ENCODE results near the gene E2F4.

The E2F4 gene

DNA sequence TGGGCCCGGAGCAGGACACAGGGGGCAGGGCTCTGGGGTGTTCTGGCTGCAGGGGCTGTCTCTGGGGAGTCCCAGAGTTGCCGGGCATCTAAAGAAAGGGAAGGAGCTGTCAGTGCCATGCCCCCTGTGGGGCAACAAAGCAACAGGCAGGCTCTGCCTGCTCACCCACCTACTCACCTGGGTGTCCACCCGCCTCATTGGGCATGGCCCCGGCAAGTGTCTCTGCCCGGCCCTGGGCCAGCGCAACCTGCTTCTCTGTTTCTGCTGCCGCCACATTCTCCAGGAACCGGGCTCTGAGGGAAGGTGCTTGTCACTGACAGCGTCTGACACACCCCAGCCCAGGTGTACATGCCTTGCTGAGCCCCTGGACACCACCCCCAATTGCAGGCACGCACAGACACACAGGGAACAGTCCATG is 42.2 kb downstream of the E2F4 start:
- H3K4me1 Mint-ChIP-seq (ENCODE audit: low read depth) = peaks cover 14% of the 10 kb centered on the region
- H3K9me3 Mint-ChIP-seq = no peaks in the 10 kb centered on the region
- no peak overlapping the region for H3K27ac Mint-ChIP-seq
- H3K27me3 Mint-ChIP-seq (ENCODE audit: low read depth) = no peaks in the 10 kb centered on the region
- peaks cover 40% of the 10 kb centered on the region for H3K36me3 Mint-ChIP-seq (ENCODE audit: low read depth)
- no peak overlapping the region for H3K4me3 Mint-ChIP-seq

DNA sequence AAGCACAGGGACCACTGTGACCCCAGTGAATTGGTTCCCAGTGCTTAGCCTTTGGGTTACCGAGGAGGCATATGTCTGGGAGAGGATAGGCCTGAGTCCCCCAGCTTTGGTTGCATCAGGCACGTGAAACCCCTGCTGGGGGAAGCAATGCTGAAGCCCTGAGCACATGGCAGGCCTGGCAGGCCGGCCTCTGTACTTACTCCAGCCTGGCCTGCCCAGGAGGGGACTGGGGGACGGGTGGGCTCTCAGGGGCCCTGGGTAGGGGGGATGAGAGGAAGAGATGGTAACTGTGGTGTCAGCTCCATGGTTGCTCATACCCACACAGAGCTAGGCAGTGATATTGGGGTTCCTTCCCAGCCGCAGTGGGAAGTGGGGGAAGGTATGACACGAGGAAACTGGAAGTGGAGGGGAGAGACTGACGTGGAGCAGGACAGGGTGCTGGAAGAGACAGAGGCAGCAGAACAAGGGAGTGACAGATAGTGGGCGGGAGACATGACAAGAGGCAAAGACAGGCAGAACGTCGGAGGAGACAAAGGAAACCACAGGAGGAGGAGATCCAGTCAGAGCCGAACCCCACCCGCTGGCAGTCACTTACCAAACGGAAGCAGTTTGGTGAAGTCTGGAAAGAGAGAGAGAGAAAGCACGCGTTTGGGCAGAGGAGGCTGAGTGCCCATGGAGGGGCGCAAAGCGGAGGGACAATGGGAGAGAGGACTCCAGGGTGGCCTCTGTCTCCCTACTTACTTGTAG is 44.0 kb downstream of the E2F4 start:
- peak overlapping the region; percentile 58 for H3K4me3 Mint-ChIP-seq

DNA sequence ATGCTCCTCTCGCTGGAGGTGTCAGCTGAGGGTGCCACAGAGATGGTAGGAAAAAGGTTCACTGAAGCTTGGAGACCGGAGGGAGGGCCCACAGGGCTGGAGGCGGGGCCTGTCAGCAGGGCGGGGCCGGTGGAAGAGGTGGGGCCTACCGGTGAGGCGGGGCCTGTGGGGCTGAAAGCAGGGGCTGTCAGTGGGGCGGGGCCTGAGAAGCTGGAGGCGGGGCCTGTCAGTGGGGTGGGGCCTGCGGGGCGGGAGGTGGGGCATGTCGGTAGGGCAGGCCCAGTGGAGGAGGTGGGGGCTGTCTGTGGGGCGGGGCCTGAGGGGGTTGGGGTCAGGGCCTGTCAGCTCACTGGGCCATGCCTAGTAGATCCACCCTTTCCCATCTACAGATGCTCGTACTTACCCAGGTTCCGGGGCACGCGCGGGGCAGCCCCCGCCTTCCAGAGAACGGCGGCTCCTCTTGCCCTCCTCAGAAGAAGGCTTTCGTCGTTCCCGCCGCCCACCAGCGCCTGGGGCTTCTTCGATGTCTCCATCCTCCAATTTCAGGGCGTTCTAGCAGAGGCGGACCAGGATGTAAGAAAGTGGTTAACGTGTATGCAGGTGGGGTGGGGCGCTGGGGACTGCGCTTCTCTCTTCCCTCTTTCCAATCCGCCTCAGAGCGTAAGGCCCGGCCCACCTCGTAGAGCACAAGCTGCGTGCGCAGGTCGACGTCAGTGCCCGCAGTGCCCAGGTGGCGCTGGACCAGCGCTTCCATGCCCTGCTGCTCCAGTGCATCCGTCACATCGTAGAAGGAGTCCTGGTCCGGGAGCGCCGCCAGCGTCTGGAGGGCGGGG is 44.8 kb downstream of the E2F4 start:
- peaks cover 28% of the 10 kb centered on the region for H3K36me3 Mint-ChIP-seq (ENCODE audit: low read depth)
- peak overlapping the region; percentile 58 for H3K4me3 Mint-ChIP-seq
- H3K27me3 Mint-ChIP-seq (ENCODE audit: low read depth) = no peaks in the 10 kb centered on the region
- H3K4me1 Mint-ChIP-seq (ENCODE audit: low read depth) = peaks cover 23% of the 10 kb centered on the region
- H3K9me3 Mint-ChIP-seq = no peaks in the 10 kb centered on the region
- H3K27ac Mint-ChIP-seq = peak overlapping the region; percentile 83

More for the DNA sequence above, 44.0 kb downstream of the E2F4 start:
- Mint-ChIP-seq H3K4me1 (ENCODE audit: low read depth) (peaks cover 18% of the 10 kb centered on the region), H3K27ac (peak overlapping the region; percentile 83), H3K36me3 (ENCODE audit: low read depth) (peaks cover 30% of the 10 kb centered on the region), H3K9me3 (no peaks in the 10 kb centered on the region), H3K27me3 (ENCODE audit: low read depth) (no peaks in the 10 kb centered on the region)

DNA sequence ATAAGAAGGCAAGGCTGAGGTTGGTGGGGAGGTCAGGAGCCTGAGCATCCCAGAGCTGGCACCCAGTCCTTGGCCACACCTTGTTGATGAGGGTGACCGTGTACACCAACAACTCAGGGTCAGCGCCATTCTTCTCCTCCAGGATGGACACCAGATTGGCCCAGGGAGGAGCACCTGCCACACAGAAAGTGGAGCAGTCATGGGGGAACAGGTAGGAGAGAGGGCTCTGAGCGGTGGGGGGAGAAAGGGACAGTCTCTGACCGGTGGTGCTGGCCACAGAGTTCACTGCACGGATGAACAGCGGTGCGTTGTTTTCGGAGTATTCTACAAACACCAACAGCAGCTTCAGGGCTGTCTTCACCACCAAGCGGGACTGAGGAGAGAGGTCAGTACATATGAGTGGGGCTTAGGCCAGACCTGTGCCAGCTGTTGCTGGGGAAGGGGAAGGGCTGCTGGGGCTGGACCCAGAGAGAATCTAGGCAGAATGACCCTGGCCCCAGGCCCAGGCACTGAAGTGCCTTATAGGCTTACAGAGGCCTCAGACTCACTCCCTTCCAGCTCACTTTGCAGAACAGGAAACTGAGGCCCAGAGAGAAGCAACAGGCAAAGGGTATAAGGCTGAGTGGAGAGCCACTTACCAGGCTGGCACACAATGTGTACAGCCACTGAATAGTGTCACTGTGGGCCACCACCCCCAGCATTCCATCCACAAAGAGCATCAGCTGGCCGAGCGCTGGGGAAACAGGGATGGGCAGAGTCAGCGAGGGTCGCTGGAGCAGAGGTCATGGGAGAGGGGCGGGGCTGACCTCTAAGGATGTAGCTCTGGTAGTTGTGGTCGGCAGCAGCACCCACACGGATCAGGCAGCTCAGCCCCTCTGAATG is 45.7 kb downstream of the E2F4 start:
- Mint-ChIP-seq H3K9me3 (no peaks in the 10 kb centered on the region), H3K27ac (no peak overlapping the region), H3K36me3 (ENCODE audit: low read depth) (peaks cover 28% of the 10 kb centered on the region), H3K4me1 (ENCODE audit: low read depth) (peaks cover 26% of the 10 kb centered on the region), H3K27me3 (ENCODE audit: low read depth) (no peaks in the 10 kb centered on the region), H3K4me3 (no peak overlapping the region)

DNA sequence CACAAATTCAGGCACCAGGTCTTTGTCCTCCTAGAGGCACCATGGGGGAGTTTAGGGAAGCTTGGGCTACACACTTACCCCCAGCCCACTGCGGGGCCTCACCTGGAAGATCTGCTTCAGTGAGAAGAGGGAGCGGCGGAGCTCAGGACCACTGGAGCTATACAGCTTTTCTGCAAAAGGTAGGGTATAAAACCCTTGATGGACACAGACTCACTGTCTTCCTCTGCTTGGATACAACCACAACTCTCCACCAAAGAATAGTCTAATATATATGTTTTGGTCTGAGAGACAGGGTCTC is 46.3 kb downstream of the E2F4 start:
- no peaks in the 10 kb centered on the region for H3K27me3 Mint-ChIP-seq (ENCODE audit: low read depth)
- no peak overlapping the region for H3K4me3 Mint-ChIP-seq
- H3K4me1 Mint-ChIP-seq (ENCODE audit: low read depth) = peaks cover 26% of the 10 kb centered on the region
- H3K36me3 Mint-ChIP-seq (ENCODE audit: low read depth) = peaks cover 26% of the 10 kb centered on the region
- no peaks in the 10 kb centered on the region for H3K9me3 Mint-ChIP-seq
- no peak overlapping the region for H3K27ac Mint-ChIP-seq

DNA sequence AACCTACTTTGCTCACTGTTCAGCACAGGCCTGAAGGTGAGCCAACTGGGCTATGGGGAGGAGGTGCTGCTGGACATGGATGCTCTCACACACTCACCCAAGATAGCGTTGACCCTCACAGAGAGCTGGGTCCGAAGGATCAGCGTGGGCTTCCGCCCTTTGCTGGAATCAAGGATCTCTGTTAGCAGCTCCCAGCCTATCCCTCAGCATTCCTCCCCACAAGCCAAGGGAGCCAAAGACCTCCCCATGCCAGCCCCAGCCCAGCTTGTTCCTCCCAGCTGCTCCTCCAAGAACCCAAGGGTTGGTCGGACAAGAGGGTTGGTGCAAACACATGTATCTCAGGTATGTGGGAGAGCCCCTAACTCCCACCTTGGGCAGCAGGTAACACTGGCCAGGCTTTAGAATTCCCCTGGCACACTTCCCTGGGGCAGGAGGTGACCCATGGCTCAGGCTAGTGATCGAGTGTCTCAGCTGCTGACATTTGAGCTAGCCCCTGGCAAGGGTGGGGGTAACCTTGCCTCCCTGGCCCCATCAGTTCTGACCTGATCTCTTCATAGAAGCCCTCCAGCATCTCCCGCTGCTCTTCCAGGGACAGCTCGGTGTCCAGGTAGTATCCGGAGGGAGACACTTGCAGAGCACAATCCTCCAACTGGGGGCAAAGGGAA is 47.0 kb downstream of the E2F4 start:
- peaks cover 33% of the 10 kb centered on the region for H3K4me1 Mint-ChIP-seq (ENCODE audit: low read depth)
- H3K4me3 Mint-ChIP-seq = no peak overlapping the region
- peaks cover 23% of the 10 kb centered on the region for H3K36me3 Mint-ChIP-seq (ENCODE audit: low read depth)
- no peak overlapping the region for H3K27ac Mint-ChIP-seq
- H3K27me3 Mint-ChIP-seq (ENCODE audit: low read depth) = no peaks in the 10 kb centered on the region
- H3K9me3 Mint-ChIP-seq = no peaks in the 10 kb centered on the region

DNA sequence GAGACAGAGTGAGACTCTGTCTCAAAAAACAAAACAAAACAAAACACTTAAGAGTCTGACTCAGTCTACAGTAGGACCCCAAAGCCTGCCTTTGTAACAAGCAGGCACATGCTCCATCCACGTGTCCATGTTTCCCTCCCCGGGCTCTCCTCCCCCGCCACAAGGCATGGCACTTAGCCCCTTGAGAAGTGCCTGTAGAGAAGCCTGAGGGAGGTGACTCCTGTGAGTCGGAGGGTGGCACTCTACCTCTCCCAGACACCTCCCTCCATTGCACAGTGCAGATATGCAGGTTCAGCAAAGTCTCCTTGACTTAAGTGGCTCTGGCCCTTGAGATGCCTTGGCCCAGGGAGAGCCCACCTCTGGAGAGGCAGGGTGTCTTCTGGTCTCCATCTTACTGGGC is 48.6 kb downstream of the E2F4 start:
- no peaks in the 10 kb centered on the region for H3K9me3 Mint-ChIP-seq
- peak overlapping the region; percentile 26 for H3K27ac Mint-ChIP-seq
- peaks cover 48% of the 10 kb centered on the region for H3K4me1 Mint-ChIP-seq (ENCODE audit: low read depth)
- H3K36me3 Mint-ChIP-seq (ENCODE audit: low read depth) = peaks cover 27% of the 10 kb centered on the region
- H3K27me3 Mint-ChIP-seq (ENCODE audit: low read depth) = no peaks in the 10 kb centered on the region
- H3K4me3 Mint-ChIP-seq = no peak overlapping the region

DNA sequence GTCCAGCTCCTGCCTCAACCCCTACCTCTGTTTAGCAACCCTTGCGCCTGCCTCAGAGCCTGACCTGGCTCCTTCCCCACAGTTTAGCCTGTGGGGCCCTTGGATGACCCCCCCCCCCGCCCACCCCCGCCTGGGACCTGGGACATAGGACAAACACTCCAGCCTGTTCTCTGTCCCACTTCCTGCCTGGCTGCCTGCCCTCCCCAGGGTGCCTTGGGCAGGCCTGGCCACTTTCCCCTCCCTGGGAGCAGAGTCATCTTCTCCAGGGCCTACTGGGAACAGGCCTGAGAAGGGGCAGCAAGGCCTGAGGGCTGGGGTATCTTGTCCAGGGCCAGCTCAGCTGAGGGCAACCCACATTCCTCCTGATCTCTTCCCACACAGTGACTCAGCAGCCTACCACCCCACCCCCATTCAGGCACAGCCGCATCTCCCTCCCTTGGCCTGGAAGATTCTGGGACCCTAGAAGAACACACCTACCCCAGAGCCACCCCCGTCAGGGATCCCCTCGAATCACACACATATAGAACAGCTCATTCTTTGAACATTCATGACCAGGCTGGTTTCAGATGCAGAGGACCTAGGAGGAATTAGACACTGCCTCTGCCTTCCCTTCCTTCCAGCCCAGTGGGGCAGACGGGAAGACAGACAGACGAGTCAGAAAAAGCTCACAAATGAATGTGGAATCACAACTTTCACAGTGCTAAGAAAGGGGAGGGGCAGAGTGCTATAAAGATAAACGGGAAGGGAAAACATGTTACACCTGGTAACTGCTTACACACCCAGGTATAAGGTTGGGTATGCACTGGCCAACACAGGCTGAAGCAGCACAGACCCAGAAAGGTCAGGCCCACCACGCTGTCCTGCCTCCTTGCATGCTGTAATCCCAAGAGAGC is 49.3 kb downstream of the E2F4 start:
- Mint-ChIP-seq H3K36me3 (ENCODE audit: low read depth) (peaks cover 23% of the 10 kb centered on the region), H3K4me3 (no peak overlapping the region), H3K9me3 (no peaks in the 10 kb centered on the region), H3K27me3 (ENCODE audit: low read depth) (no peaks in the 10 kb centered on the region), H3K27ac (peak overlapping the region; percentile 60), H3K4me1 (ENCODE audit: low read depth) (peaks cover 45% of the 10 kb centered on the region)

DNA sequence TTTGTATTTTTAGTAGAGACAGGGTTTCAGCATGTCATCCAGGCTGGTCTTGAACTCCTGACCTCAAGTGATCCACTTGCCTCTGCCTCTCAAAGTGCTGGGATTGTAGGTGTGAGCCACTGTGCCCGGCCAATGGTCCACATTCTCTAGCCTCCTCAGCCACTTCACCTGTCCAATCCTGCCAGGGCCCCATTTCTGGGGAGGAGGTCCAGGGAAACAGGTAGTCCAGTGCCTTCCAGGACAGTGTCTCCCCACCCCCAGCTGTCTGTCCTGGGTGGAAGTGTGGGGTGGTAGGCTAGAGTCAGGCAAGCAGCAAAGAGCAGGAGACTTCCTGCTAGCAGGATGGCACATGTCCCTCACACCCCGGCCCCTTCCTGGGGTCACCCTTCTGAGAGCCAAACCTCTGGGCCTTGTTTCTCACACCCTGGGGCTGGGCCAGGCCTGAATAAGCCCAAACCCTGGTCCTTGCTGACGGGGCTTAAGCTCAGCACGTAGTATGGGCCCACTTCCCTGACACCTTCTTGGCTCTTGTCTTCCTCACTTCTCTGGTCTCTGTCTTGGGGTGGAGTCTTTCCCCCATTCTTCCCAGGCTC is 50.3 kb downstream of the E2F4 start:
- H3K4me3 Mint-ChIP-seq = no peak overlapping the region
- peaks cover 42% of the 10 kb centered on the region for H3K4me1 Mint-ChIP-seq (ENCODE audit: low read depth)
- peaks cover 16% of the 10 kb centered on the region for H3K36me3 Mint-ChIP-seq (ENCODE audit: low read depth)
- no peaks in the 10 kb centered on the region for H3K9me3 Mint-ChIP-seq
- H3K27ac Mint-ChIP-seq = peak overlapping the region; percentile 87
- H3K27me3 Mint-ChIP-seq (ENCODE audit: low read depth) = no peaks in the 10 kb centered on the region

DNA sequence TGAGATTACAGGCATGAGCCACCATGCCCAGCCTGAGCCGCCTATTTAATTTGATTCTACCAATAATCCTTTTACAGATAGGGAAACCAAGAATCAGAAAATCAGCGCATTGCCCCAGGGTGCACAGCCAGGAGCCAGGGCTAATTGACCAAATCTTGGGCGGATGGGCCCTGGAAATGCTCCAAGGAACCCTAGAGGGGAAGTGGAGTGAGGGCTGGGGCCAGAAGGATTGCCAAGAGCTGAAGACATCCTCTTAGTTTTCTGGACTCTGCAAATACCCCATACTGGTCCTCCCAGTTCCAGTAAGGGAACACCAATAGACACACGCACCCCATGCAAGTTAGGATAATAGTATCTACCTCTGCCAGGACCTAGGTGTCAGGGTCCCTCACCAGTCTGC is 51.5 kb downstream of the E2F4 start:
- peaks cover 43% of the 10 kb centered on the region for H3K4me1 Mint-ChIP-seq (ENCODE audit: low read depth)
- peaks cover 11% of the 10 kb centered on the region for H3K36me3 Mint-ChIP-seq (ENCODE audit: low read depth)
- H3K27ac Mint-ChIP-seq = peak overlapping the region; percentile 94
- no peaks in the 10 kb centered on the region for H3K9me3 Mint-ChIP-seq
- peak overlapping the region; percentile 82 for H3K4me3 Mint-ChIP-seq
- H3K27me3 Mint-ChIP-seq (ENCODE audit: low read depth) = peaks cover 8% of the 10 kb centered on the region

DNA sequence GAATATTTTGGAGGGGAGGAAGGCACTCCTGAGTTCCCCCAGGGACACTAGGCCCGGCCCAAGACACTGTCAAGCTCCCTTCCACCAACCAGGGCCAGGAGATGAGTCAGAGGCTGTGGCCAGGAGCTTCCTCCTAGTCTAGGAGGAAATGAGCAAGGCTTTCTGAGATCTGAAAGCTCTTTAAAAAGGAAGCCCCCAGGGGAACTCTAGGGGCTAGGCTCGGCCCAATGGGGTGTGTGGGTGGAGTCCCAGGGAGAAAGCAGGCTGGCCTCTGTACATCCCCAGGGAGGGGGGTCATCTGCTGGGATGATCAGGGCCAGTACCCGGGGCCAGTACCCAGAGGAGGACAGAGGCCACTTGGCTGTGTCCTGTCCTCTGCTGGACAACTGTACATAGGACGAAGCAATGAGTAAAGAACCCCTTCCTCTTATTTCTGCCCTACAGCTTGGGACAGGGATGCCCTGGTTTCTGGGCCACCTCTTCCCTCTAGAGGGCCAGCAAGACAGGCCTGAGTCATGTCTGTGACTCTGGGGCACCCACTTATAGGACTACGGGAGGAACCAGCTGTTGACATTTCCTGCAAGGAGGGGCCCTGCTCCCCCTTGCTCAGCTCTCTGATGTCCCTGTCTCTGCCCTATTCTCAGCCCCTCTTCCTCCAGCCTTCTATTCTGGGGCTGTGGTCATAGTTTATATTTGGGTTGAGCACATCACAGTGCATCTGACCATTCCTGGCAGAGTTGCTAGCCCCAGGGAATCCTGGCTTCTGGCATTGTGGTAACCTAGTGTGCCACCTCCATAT is 52.6 kb downstream of the E2F4 start:
- Mint-ChIP-seq H3K27me3 (ENCODE audit: low read depth) (peaks cover 13% of the 10 kb centered on the region), H3K27ac (peak overlapping the region; percentile 94), H3K9me3 (no peaks in the 10 kb centered on the region), H3K4me1 (ENCODE audit: low read depth) (peaks cover 45% of the 10 kb centered on the region), H3K4me3 (peak overlapping the region; percentile 82), H3K36me3 (ENCODE audit: low read depth) (peaks cover 4% of the 10 kb centered on the region)

DNA sequence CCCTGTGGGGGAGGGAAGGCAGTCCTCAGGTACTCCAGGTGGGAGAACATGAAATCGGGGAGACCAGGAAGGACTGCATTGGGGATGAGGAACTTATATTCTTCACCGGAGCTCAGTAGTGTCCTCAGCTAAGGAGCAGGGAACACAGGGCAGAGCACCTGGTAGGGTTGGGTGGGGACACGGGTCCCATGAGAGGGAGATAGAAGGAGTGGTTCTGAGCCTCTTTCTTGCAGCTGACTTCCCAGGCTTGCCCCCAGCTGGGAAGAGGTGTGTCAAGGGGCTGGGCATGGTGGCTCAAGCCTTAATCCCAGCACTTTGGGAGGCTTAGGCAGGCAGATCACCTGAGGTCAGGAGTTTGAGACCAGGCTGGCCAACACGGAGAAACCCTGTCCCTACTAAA is 53.2 kb downstream of the E2F4 start:
- H3K9me3 Mint-ChIP-seq = no peaks in the 10 kb centered on the region
- peaks cover 48% of the 10 kb centered on the region for H3K4me1 Mint-ChIP-seq (ENCODE audit: low read depth)
- peak overlapping the region; percentile 82 for H3K4me3 Mint-ChIP-seq
- H3K27ac Mint-ChIP-seq = peak overlapping the region; percentile 94
- peaks cover 4% of the 10 kb centered on the region for H3K36me3 Mint-ChIP-seq (ENCODE audit: low read depth)
- H3K27me3 Mint-ChIP-seq (ENCODE audit: low read depth) = peaks cover 19% of the 10 kb centered on the region
